Body of pancreas (tissue), 4 donors: ENCODE measurements around the gene PTEN.
"Not testable (repeated sequence)": the region's sequence is repeated elsewhere in the genome, so short reads cannot be mapped to it uniquely, and the experiment has no call there.

Source experiments
- POLR2A ChIP-seq, 3 donors: fragments of 450-650 bp; IDR thresholded peaks; one replicate each; pipeline ENCODE4 v1.6.1; 2016; ENCODE audit warnings: antibody characterized with exemption in 3 of 3, mild to moderate bottlenecking in 2 of 3
- TF ChIP-seq, protein P1 (sequence below), 7 experiments: fragments of 450-650 bp in 4 of 7; fragments of 200-600 bp in 3 of 7; sonication (generic) in 3 of 7; IDR thresholded peaks; one replicate each; pipeline ENCODE4 v1.5.1; 2016 to 2019; ENCODE audit warnings: antibody characterized with exemption in 7 of 7

DNA sequence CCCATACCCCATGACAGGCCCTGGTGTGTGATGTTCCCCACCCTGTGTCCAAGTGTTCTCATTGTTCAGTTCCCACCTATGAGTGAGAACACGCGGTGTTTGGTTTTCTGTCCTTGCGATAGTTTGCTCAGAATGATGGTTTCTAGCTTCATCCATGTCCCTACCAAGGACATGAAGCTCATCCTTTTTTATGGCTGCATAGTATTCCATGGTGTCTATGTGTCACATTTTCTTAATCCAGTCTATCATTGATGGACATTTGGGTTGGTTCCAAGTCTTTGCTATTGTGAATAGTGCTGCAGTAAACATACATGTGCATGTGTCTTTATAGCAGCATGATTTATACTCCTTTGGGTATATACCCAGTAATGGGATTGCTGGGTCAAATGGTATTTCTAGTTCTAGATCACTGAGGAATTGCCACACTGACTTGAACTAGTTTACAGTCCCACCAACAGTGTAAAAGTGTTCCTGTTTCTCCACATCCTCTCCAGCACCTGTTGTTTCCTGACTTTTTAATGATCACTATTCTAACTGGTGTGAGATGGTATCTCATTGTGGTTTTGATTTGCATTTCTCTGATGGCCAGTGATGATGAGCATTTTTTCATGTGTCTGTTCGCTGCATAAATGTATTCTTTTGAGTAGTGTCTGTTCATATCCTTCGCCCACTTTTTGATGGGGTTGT is 18.1 kb downstream of the PTEN start:
- TF ChIP-seq, protein P1, sequence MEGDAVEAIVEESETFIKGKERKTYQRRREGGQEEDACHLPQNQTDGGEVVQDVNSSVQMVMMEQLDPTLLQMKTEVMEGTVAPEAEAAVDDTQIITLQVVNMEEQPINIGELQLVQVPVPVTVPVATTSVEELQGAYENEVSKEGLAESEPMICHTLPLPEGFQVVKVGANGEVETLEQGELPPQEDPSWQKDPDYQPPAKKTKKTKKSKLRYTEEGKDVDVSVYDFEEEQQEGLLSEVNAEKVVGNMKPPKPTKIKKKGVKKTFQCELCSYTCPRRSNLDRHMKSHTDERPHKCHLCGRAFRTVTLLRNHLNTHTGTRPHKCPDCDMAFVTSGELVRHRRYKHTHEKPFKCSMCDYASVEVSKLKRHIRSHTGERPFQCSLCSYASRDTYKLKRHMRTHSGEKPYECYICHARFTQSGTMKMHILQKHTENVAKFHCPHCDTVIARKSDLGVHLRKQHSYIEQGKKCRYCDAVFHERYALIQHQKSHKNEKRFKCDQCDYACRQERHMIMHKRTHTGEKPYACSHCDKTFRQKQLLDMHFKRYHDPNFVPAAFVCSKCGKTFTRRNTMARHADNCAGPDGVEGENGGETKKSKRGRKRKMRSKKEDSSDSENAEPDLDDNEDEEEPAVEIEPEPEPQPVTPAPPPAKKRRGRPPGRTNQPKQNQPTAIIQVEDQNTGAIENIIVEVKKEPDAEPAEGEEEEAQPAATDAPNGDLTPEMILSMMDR (IDR thresholded peaks at IDR 0.05): not testable (repeated sequence)
- not testable (repeated sequence) for TF ChIP-seq POLR2A (IDR thresholded peaks at IDR 0.05)
